ENCODE results near the gene C1orf52. TPM values are rescaled to one million over a fixed set of nuclear protein-coding genes. Genes with fewer than 3 reads are reported as not detected.
A peak's percentile ranks its signal among the peaks of the same experiment; 100 is the strongest.

Gene C1orf52
- total and polyA plus RNA-seq, 9 of the 15 experiments (the other 6 are each of a cell fraction or from before 2014, with no cell fraction given), result 17.0 to 38.5 (median 33.0) TPM

- TF ChIP-seq CC2D1A (IDR thresholded peaks at IDR 0.05), result peak; percentile 97
- TF ChIP-seq TARDBP (IDR thresholded peaks at IDR 0.05), result peak; percentile 93; the same call in 1 of the 2 replicates
- TF ChIP-seq SETDB1 (IDR thresholded peaks at IDR 0.05; ENCODE audit: low read length), result no peak
- no peak for TF ChIP-seq KDM2B (CRISPR knock-in tag; IDR thresholded peaks at IDR 0.05)
- no peak for TF ChIP-seq ZNF165 (CRISPR knock-in tag; IDR thresholded peaks at IDR 0.05; ENCODE audit: borderline replicate concordance)
- TF ChIP-seq KDM1A (IDR thresholded peaks at IDR 0.05), result peak; percentile 98
- TF ChIP-seq CLOCK (CRISPR knock-in tag; IDR thresholded peaks at IDR 0.05; ENCODE audit: borderline replicate concordance), result no peak
- TF ChIP-seq ZNF76 (CRISPR knock-in tag; IDR thresholded peaks at IDR 0.05; ENCODE audit: borderline replicate concordance), result no peak
- TF ChIP-seq ADNP (tag; IDR thresholded peaks at IDR 0.05), result peak; percentile 47; the same call in 1 of the 2 replicates
- no peak for TF ChIP-seq ZNF347 (CRISPR knock-in tag; IDR thresholded peaks at IDR 0.05; ENCODE audit: low read depth)
- TF ChIP-seq ELF2 (CRISPR knock-in tag; IDR thresholded peaks at IDR 0.05), result no peak
- no peak for TF ChIP-seq SMC3 (conservative IDR thresholded peaks at IDR 0.05; ENCODE audit: insufficient read depth, low read depth, low read length)
- TF ChIP-seq E2F5 (CRISPR knock-in tag; IDR thresholded peaks at IDR 0.05), result no peak
- no peak for TF ChIP-seq ZNF282 (CRISPR knock-in tag; IDR thresholded peaks at IDR 0.05)
- TF ChIP-seq ZNF280A (IDR thresholded peaks at IDR 0.05; ENCODE audit: low read depth, partially characterized antibody), result no peak
- no peak for TF ChIP-seq ZBTB5 (IDR thresholded peaks at IDR 0.05)
- TF ChIP-seq ZNF175 (CRISPR knock-in tag; IDR thresholded peaks at IDR 0.05; ENCODE audit: low read depth), result peak; percentile 50; the same call in 1 of the 2 replicates
- peak; percentile 99 for TF ChIP-seq POLR2AphosphoS5 (IDR thresholded peaks at IDR 0.05; ENCODE audit: control insufficient read depth, insufficient read depth, low read depth, low read length)
- TF ChIP-seq PRMT5 (CRISPR knock-in tag; IDR thresholded peaks at IDR 0.05), result no peak
- TF ChIP-seq SNAPC5 (CRISPR knock-in tag; IDR thresholded peaks at IDR 0.05), result no peak
- TF ChIP-seq NCOA4 (IDR thresholded peaks at IDR 0.05; ENCODE audit: partially characterized antibody), result no peak
Measured at GRCh38 chr1:85224734-85225623, 34.5 kb downstream of the C1orf52 start (continued).
